GM18526 (cell line): ENCODE measurements around the gene ETDB.
"Not testable (repeated sequence)": the region's sequence is repeated elsewhere in the genome, so short reads cannot be mapped to it uniquely, and the experiment has no call there.

Experiments used
- POLR2A ChIP-seq: IDR thresholded peaks from 3 replicates; pipeline ENCODE4 v1.6.1; 2011; ENCODE audit not compliant: insufficient read length; ENCODE audit errors: extremely low read depth

The ETDB gene

GRCh38 chrX:135120056-135120576 is at the start of gene ETDB:
Gene ETDB, minus strand, starts transcription at chrX:135120526. Its CDS starts 1,265 bp downstream, at chrX:135119261.
- not testable (repeated sequence) for TF ChIP-seq POLR2A

GRCh38 chrX:135168486-135168885 is 48.2 kb upstream of the ETDB start:
- TF ChIP-seq POLR2A: no peak

GRCh38 chrX:135114392-135114791 is 5.9 kb downstream of the ETDB start:
- no peak for TF ChIP-seq POLR2A

GRCh38 chrX:135112743-135113142 is 7.6 kb downstream of the ETDB start:
- TF ChIP-seq POLR2A: no peak

- TF ChIP-seq POLR2A: no peak
Observed at GRCh38 chrX:135112096-135112729, 8.1 kb downstream of the ETDB start.

GRCh38 chrX:135109554-135109953 is 10.8 kb downstream of the ETDB start:
- no peak for TF ChIP-seq POLR2A

GRCh38 chrX:135099493-135099783 is 20.9 kb downstream of the ETDB start:
- no peak for TF ChIP-seq POLR2A

GRCh38 chrX:135095715-135096114 is 24.6 kb downstream of the ETDB start:
- TF ChIP-seq POLR2A: no peak

- no peak for TF ChIP-seq POLR2A
Observed at GRCh38 chrX:135094726-135095125, 25.6 kb downstream of the ETDB start.

- TF ChIP-seq POLR2A: no peak
Observed at GRCh38 chrX:135089126-135089525, 31.2 kb downstream of the ETDB start.

GRCh38 chrX:135087867-135088266 is 32.5 kb downstream of the ETDB start:
- no peak for TF ChIP-seq POLR2A

- TF ChIP-seq POLR2A: no peak
Observed at GRCh38 chrX:135086197-135086854, 34.0 kb downstream of the ETDB start.

GRCh38 chrX:135081693-135082404 is 38.5 kb downstream of the ETDB start:
- no peak for TF ChIP-seq POLR2A
